Hematopoietic multipotent progenitor cell treated with erythropoietin and hydrocortisone succinate and interleukin-3 and kit ligand, for 8 days (in vitro differentiated cells): ENCODE data around the gene EIF5A2.
"Not testable (repeated sequence)": the region's sequence is repeated elsewhere in the genome, so short reads cannot be mapped to it uniquely, and the experiment has no call there.

Experiments
- DNase-seq: peaks from one replicate; pipeline ENCODE4 v3.0.0-alpha.2; 2015

The EIF5A2 gene

DNA sequence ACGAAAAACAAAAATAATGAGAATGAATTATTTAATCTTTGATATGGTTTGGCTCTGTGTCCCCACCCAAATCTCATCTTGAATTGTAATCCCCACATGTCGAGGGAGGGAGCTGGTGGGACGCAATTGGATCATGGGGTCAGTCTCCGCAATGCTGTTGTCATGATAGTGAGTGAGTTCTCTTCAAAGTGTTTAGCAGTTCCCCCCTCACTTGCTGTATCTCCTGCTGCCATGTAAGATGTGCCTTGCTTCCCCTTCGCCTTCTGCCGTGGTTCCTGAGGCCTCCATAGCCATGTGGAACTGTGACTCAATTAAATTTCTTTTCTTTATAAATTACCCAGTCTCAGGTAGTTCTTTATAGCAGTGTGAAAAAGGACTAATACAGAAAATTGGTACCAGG lies 12.1 kb downstream of the EIF5A2 start:
- not testable (repeated sequence) for DNase-seq

DNA sequence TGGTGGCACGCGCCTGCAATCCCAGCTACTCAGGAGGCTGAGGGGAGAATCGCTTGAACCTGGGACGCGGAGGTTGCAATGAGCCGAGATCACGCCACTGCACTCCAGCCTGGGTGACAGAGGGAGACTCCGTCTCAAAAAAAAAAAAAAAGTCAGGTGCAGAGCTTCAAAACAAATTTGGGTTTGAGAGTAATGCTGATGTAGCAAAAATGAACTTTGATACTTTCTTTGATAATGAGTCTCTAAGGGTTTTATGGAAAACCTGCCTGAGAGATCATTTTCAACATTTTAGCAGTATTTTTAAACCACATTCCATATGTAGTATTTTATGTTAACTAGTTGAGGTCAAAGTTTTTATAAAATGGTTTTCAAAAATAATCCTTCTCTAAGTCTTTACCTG lies 14.5 kb downstream of the EIF5A2 start:
- DNase-seq, result no peak

DNA sequence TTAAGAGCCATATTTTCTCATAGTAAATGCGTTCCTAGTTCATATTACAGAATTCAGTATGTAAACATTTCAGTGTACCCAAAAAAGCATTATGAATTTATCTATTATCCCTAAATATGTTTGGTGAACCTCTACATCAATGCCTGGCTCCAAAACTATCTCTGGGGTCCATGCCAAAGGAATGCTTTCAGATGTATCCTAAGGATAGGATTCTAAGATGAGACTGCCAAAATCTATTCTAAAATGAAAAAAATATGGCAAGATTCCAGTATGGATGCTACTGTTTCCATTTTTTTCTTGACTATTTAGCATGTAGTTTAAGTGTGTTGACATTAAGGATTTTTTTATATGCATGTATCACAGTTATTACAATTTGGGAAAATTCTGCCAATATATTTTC lies 18.8 kb downstream of the EIF5A2 start:
- DNase-seq, result no peak

DNA sequence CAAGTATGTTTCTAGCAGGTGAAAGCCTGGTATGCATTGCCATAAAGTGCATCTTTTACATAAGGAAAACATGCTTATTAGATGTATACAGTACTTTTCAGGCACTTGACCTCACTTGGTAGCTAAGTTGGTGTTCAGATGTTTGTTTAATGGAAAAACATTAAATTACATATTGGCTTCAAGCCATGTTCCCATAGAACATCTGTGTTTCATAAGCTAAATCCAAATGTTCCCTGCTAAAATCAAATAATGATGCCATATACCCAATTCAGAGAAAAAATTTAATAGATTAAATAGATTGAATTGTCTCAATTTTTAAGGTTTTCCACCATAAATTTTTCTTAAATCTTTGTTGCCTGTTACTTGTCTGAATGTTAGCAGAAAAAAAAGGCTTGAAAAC lies 19.3 kb downstream of the EIF5A2 start:
- DNase-seq, result no peak

DNA sequence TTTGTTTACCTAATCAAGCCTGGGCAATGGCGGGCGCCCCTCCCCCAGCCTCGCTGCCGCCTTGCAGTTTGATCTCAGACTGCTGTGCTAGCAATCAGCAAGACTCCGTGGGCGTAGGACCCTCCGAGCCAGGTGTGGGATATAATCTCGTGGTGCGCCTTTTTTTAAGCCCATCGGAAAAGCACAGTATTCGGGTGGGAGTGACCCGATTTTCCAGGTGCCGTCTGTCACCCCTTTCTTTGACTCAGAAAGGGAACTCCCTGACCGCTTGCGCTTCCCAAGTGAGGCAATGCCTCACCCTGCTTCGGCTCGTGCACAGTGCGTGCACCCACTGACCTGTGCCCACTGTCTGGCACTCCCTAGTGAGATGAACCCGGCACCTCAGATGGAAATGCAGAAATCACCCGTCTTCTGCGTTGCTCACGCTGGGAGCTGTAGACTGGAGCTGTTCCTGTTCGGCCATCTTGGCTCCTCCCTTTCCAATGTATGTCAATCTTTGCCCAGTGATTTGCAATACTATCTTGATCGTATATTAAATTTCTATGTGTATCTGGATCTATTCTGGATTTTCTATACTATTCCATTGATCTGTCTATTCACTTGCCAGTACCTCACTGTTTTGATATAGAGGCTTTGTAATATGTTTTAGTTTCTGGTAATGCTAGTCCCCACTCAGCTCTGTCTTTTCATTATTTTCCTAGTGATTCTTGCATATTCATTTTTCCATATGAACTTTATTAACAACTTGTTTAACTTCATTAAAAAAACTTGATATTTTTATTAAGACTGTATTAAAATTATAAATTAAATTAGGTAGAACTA lies 24.1 kb downstream of the EIF5A2 start:
- DNase-seq, result not testable (repeated sequence)

DNA sequence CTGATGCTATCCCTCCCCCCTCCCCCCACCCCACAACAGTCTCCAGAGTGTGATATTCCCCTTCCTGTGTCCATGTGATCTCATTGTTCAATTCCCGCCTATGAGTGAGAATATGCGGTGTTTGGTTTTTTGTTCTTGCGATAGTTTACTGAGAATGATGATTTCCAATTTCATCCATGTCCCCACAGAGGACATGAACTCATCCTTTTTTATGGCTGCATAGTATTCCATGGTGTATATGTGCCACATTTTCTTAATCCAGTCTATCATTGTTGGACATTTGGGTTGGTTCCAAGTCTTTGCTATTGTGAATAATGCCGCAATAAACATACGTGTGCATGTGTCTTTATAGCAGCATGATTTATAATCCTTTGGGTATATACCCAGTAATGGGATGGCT lies 29.7 kb downstream of the EIF5A2 start:
- DNase-seq, result not testable (repeated sequence)

DNA sequence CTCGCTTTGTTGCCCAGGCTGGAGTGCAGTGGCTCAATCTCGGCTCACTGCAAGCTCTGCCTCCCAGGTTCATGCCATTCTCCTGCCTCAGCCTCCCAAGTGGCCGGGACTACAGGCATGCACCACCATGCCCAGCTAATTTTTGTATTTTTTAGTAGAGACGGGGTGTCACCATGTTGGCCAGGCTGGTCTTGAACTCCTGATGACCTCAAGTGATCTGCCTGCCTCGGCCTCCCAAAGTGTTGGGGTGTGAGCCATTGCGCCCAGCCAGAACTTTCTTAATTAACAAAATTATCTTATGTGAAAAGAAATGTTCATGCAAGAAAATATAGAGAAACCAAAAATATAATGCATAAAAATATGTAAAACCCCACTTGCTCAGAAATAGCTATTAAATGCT lies 31.1 kb downstream of the EIF5A2 start:
- DNase-seq, result not testable (repeated sequence)

DNA sequence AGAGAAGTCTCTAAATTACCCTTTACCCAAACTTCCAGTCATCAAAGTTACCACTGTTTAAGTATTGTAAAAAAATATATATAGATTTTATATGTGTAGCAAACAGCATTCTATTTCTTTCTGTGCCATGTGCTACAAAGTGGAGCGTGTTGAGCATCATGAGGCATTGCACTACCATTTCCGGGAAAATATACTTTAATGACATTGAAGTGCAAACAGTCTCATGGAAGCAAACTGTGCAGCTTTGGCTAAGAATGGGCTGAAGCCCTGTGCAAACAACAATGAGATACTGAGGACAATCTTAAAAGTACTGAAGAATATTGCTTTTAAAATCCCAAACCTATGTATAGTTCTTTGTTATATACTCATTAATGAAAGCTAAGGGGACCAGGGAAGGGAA lies 31.9 kb downstream of the EIF5A2 start:
- DNase-seq, result no peak

DNA sequence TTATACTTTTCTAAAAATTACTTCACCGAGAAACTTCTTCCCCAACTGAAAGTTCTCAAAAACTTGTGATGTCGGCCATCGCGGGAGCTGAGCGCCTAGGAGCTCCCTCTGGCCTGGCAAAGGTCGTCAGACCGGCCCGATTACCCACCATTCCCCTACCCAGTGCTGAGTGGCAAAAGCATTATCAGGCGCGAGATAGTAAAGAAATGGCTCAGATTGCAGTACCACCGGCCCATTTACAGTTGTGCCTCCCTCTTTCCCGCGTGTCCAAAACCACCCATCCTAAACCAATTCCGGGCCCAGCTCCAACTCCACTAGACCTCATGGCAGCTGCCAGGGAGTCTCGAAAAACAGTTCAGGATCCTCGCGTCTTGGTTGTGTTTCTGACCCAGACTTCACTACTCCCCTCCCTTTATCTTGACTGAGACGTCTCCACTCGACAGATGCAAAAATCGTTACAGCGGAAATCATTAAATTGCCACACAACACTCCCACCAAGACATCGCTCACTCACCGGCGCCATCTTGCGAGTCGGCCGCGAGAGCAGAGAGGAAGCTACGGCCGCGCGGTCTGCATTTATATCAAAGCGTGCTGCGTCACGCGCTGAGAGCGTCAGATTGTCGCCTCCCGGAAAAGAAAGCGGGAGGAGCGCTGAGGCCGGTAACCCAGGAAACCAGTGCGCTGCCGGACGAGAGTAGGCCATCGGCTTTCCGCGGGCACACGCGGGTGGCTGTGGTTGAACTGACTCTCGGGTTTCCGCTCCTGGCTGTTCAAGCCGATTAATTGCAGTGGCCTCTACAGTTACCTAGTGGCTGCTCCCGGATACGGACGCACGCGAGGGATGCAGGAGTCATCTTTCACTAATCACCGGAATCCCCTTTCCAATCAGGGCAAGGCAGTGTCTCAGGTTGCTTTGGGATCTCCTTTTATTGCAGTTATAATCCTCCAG lies 38.5 kb downstream of the EIF5A2 start, which contains the start of gene RPL22L1:
Gene RPL22L1 (minus strand): TSS at position 551 of the 949 bp plus-strand sequence. CDS start 28 bp downstream, at position 523.
- peak; percentile 96 for DNase-seq

DNA sequence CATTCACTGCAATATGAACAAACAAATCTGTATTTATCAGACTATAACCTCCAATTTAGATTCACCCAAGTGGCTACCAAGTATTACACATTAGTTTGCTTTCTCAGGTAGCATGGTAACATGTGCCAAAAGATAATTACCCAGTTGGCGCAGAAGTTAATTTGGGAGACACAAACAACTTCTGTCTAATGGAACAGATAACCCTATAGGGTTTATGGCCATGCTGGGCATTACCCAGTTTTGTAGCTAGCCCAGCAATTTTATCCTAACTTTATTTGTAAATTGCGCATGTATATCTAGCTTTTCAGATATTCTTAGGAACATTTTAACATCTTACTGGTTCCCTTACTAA lies 39.2 kb downstream of the EIF5A2 start:
- peak; percentile 64 for DNase-seq

DNA sequence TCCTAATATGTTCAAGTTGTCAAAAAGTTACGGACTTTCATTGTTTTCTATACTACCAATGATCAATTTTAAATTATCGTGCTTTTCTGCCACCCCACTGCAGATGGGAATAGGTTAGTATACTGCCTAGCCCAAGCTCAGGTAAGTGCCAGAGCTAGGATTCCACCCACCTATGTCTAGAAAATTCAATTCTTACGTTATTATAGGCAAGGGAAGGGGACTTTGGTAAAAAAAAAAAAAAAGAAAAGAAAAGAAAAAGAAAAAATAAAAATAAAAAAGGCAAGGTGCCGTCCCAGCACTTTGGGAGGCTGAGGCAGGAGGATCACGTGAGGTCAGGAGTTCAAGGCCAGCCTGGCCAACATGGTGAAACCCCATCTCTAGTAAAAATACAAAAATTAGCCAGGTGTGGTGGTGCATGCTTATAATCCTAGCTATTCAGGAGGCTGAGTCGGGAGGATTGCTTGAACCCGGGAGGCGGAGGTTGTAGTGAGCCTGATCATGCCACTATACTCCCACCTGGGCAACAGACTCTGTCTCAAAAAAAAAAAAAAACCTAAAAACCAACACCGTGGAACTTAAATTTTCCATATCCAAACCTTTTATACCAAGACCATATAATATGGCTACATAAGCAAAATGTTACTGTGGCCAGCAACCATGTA lies 39.7 kb downstream of the EIF5A2 start:
- DNase-seq, result no peak

DNA sequence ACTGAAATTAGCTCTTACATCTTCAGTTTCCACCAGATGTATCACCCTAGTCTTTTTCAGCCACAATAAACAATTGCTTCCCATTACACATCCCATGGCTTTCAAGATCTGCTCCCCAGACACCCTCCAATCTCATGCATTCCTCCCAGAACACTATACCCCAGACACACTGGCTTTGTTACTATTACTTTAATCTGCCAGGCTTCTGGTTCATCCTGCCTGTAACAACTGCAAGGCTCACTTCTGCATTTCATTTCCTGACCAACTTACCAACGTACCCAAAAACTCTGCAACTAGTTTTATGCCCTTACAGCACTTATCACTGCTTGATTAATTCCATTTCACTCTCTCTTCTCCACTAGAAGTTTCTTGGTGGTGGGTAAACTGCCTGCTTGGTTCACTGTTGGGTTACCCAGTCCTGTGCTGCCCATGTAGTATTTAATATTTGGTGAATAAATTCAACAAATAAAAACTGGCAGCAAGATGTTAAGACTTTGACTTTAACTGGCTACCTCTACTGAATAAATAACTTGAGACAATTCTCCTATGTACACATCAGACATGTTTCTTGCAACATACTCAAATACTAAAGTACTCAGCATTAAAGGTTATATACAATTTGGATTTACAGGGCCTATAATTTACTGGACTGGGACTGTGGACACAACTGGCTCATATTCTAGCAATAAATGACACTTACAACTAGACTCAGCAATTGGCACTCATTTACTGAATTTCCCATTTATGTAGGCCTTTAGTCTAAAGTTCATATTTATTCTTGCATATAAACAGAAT lies 41.1 kb downstream of the EIF5A2 start:
- peak; percentile 27 for DNase-seq

DNA sequence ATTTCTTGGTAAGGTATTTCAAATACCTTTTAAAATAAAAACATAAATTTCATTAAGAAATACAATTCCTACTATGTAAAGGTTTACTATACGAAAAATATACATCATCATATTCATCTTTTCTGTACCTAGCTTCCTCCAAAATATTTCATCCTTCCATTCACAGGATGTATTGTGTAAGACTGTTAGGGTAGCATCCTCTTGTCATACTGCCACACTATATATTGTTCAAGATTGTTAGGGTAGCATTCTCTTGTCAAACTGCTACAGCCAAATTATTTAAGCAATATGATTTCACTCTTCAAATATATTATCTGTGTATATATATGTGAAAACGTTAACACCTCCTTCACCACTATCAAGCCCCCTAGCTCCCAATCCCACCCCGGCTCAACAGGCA lies 41.9 kb downstream of the EIF5A2 start:
- DNase-seq, result peak; percentile 8

DNA sequence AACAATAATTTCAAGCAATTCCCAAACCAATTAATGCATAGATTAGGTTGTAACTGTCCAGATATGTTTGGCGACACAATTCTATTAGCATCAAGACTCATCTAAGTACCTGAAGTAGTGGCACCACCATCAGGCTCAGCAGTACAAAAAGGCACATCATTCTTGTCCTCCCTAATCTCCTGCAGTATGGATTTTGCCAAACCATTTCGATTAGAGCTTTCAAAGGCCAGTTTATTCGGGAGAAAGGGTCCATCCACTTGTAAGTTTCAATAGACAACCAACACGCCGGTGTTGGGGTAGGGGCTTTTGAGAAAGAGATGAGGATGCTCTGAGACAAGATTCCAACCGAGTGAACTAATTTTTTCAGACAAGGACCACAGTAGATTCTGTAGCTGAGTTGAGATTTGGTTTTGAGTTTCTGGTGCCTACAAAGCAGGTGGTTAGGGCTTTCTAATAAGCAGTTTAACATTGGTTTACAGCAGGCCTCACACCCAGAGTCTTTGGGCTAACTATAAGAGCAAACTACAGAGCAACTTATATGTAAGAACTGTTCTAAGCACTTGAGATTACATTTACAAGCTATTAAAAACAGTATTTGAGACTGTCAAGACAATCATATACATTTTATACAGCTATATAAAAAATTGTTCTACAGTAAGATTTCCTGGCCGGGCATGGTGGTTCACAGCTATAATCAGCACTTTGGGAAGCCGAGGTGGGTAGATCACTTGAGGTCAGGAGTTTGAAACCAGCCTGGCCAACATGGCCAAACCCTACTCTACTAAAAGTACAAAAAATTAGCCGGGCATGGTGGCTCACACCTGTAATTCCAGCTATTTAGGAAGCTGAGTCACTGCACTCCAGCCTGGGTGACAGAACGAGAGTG lies 43.0 kb downstream of the EIF5A2 start:
- peak; percentile 55 for DNase-seq

DNA sequence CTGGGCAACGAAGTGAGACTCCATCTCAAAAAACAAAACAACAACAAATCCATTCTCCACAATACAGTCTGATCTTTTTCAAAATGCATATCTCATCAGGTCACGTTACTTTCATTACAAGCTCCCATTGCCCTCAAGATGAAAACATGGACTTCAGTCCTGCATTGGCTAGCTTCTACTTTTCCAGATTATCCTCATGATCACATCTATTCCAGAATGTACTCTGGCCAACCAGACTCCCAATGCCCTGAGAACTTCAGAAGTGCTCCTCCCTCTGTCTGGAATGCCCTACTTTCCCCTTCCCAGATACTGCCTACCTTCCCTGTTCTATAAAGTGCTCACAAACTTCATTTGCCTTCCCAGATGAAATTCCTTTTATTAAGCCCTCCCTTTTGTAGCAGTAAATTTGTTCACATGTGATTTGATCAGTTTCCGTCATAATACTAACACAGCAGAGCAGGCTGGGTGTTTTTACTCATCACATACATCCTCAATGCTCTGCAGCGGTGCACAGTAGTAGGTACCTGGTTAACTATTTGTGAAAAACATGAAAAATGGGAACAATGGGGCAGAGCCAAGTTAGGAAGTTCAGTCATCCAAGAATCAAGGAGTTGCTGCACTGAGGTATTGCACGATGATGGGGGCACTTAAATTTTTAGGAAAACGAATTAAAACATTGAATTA lies 43.8 kb downstream of the EIF5A2 start:
- DNase-seq, result peak; percentile 38

DNA sequence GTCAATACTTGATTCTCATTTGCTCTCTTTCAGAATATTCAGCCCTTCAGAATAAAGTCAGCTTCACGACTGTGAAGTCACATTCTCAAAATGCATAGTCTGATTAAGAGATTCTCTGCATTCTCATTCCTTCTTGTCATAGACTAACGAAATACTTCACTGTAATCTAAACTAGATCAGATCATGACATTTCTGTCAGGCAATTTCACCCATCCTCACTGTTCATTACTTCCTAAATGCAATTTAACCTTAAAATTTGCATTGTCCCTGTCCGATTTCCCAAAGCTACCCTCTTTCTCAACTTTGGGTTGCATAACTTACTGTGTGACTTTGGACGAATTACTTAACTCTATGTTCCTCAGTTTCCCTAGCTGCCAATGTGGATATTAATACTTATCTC lies 44.6 kb downstream of the EIF5A2 start:
- DNase-seq, result peak; percentile 6

DNA sequence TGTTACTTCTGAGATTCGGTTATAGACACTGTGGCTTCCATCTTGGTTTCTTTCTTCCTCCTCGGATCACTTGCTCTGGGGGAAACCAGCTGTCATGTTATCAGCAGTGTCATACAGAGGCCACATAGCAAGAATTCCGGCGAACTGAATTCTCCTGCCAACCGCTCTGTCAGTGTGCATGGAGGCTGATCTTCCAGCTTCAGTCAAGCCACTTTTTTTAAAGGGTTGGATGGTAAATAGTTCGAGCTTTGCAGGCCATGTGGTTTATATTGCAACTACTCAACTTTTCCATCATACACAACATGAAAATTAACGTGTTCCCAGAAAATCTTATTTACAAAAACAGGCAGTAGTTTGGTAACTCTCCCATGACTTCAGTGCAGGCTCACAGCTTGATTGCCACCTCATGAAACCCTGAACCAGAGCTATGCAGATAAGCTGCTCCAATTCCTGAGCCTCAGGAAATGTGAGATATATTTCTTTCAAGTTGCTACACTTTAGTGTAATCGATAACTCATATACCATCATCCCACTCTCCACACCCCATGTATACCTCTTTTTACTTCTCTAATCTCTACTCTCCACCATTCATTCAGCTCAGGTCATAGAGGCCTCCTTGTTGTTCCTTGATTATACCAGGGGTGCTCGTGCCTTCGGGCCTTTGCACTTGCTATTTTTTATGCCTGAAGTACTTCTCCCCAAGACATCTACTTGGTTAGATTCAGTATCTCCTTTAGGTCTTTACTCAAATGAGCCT lies 45.6 kb downstream of the EIF5A2 start:
- no peak for DNase-seq

DNA sequence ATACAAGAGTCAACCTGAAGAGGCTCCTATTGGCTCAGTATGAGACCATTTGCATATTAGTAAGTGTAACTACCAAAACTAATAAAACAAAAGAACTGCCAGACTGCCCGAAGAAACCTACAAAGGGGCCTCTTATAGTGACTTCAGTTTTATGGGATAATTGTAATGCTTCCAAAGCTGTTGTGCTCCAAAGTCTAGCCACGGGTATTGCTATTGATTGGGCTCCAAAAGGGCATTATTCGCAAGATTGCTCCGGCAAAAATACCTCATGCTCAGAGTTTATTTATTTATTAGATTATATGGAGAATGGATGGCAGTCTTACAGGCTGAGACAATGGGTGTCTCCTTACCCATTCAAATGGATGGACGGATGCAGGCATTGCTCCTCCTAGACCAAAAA lies 49.8 kb downstream of the EIF5A2 start:
- no peak for DNase-seq

DNA sequence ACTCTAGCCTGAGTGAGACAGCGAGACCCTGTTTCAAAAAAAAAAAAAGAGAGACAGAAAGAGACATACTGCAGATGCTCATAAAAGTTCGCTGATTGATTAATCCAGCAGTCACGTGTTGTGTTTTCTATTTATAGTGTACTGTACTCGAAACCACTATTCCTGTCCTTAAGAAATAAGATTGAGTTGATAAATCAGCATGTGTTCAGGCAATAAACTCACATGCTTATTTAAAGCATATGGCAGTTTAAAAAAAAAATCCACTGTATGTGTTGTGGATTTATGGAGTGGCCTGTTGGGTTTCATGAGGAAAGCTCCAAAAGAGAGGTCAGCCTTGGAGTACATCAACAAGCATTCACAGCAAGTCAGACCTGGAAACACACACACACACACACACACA lies 56.1 kb downstream of the EIF5A2 start:
- DNase-seq, result no peak
